SU-DHL-6 (cell line): ENCODE measurements around the gene TTC23.

Source experiments
- EZH2phosphoT487 ChIP-seq: fragments of 200-600 bp; sonication (generic), shearing (Covaris generic); conservative IDR thresholded peaks from 2 replicates; pipeline ENCODE4 v1.6.1; 2018; ENCODE audit warnings: mild to moderate bottlenecking, antibody characterized with exemption, low read length, moderate library complexity, mixed read lengths
- TF ChIP-seq, protein P1 (sequence below): fragments of 200-600 bp; sonication (generic); IDR thresholded peaks from one replicate; pipeline ENCODE4 v1.5.1; 2017; ENCODE audit warnings: antibody characterized with exemption, mild to moderate bottlenecking, low read length, moderate library complexity; ENCODE audit not compliant: insufficient read depth, poor library complexity, severe bottlenecking

DNA sequence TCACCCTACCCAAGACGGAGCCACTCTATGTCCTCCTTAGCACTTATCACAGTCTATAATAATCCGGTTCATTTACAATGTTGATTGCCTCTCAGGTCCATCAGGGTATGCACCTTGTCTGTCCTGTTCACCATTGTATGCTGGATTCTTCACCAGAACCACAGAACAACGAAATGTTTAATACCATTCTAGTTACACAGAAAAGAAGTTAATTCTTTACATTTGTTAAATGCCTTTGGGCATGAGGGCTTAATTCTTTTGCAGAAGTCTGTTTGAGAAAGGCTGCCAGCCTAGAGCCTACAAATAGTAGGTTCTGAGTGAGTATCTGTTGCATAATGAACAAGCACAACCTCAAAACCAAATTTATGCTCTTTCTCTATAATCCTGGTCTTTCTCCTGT, 22.6 kb downstream of the TTC23 start:
- TF ChIP-seq, protein P1, sequence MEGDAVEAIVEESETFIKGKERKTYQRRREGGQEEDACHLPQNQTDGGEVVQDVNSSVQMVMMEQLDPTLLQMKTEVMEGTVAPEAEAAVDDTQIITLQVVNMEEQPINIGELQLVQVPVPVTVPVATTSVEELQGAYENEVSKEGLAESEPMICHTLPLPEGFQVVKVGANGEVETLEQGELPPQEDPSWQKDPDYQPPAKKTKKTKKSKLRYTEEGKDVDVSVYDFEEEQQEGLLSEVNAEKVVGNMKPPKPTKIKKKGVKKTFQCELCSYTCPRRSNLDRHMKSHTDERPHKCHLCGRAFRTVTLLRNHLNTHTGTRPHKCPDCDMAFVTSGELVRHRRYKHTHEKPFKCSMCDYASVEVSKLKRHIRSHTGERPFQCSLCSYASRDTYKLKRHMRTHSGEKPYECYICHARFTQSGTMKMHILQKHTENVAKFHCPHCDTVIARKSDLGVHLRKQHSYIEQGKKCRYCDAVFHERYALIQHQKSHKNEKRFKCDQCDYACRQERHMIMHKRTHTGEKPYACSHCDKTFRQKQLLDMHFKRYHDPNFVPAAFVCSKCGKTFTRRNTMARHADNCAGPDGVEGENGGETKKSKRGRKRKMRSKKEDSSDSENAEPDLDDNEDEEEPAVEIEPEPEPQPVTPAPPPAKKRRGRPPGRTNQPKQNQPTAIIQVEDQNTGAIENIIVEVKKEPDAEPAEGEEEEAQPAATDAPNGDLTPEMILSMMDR = no peak
- no peak for TF ChIP-seq EZH2phosphoT487
